Choroid plexus epithelial cell (primary cell): ENCODE results near the gene GPR162.
"Not testable (repeated sequence)": the region's sequence is repeated elsewhere in the genome, so short reads cannot be mapped to it uniquely, and the experiment has no call there.

Experiments
- DNase-seq: peaks from one replicate; pipeline ENCODE4 v3.0.0-alpha.2; 2010; ENCODE audit warnings: low read depth
- H3K4me3 ChIP-seq: 2 replicates; pipeline ENCODE4 v1.5.1; 2011; ENCODE audit warnings: low read depth, mild to moderate bottlenecking, control low read depth, low read length, moderate library complexity
- CTCF ChIP-seq: conservative IDR thresholded peaks from 2 replicates; pipeline ENCODE4 v1.5.1; 2011; ENCODE audit warnings: low read depth, mild to moderate bottlenecking, control low read depth, inconsistent platforms, low read length, moderate library complexity

Gene GPR162

GRCh38 chr12:6855322-6855721 lies 33.7 kb downstream of the GPR162 start:
- no peak overlapping the region for H3K4me3 ChIP-seq
- no peak for DNase-seq
- no peak for TF ChIP-seq CTCF

GRCh38 chr12:6858799-6859198 lies 37.2 kb downstream of the GPR162 start:
- TF ChIP-seq CTCF = no peak
- no peak for DNase-seq
- no peak overlapping the region for H3K4me3 ChIP-seq

- no peak for DNase-seq
- no peak overlapping the region for H3K4me3 ChIP-seq
- TF ChIP-seq CTCF = no peak
Observed at GRCh38 chr12:6860116-6860515, 38.5 kb downstream of the GPR162 start.

- no peak overlapping the region for H3K4me3 ChIP-seq
- no peak for TF ChIP-seq CTCF
- no peak for DNase-seq
Observed at GRCh38 chr12:6860942-6861341, 39.3 kb downstream of the GPR162 start.

- TF ChIP-seq CTCF = no peak
- no peak overlapping the region for H3K4me3 ChIP-seq
- DNase-seq = no peak
Observed at GRCh38 chr12:6861391-6861790, 39.8 kb downstream of the GPR162 start.

GRCh38 chr12:6863033-6863432 lies 41.4 kb downstream of the GPR162 start:
- no peak overlapping the region for H3K4me3 ChIP-seq
- TF ChIP-seq CTCF = no peak
- no peak for DNase-seq

- no peak for DNase-seq
- H3K4me3 ChIP-seq = no peak overlapping the region
- no peak for TF ChIP-seq CTCF
Observed at GRCh38 chr12:6863586-6864321, 42.1 kb downstream of the GPR162 start.

- not testable (repeated sequence) for H3K4me3 ChIP-seq, DNase-seq
Observed at GRCh38 chr12:6865307-6865706, 43.7 kb downstream of the GPR162 start.
